ENCODE results near the gene CEACAM8. TPM values are rescaled to one million over a fixed set of nuclear protein-coding genes. Genes with fewer than 3 reads are reported as not detected.
A peak's percentile ranks its signal among the peaks of the same experiment; 100 is the strongest.

The CEACAM8 gene
- total and polyA plus RNA-seq, 2 donors (not counting 1 experiment from before 2014, with no cell fraction given), result not detected

DNA sequence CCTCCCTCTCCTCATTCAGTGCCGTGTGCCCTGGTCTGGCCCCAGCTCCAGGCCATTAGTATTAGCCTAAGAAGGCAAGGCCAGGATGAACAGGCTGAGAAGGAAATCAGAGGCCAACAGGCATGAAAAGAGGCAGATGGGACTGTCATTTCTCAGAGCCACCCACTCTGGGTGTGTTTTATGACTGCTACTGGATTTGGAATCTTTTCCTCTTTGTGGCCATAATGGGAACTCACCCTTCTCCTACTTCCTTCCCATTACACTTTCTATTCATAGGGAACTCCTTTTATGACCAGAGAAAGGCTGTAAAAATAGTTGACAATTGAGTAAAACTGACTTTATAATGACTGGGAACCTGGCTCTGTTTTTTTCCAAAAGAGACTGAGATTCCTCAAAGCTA lies 17.7 kb downstream of the CEACAM8 start:
- intact Hi-C loops (cut with micrococcal nuclease), result no loop called here
- CTCF ChIA-PET, result interaction anchor here (1.2 to 1.9 kb wide), 4 partner anchors 9 to 26 kb away, joined by 4 to 8 read pairs (median 6); no protein-coding TSS in a partner anchor

DNA sequence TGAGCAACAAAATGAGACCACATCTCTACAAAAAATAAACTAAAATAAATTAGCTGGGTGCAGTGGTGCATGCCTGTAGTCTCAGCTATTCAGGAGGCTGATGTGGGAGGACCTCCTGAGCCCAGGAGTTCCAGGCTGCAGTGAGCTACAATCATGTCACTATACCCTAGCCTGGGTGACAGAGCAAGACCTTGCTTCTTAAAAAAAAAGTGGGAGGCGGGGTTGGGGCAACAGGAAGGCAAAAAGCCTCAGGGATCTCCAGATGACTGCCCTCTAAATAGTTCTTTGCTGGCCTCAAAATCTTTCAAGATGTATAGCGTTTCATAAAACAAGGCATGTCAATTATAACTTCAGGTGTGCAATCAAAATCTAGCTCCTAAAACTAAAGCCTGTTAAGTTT lies 18.5 kb downstream of the CEACAM8 start:
- Histone ChIP-seq H3K4me2 (replicated peaks; ENCODE audit: low read depth, low read length, poor library complexity, severe bottlenecking) (peak overlapping the region; percentile 59), H3K79me2 (ENCODE audit: control insufficient read depth, insufficient read depth, low read length) (no peaks in the 10 kb centered on the region), H3K27ac (ENCODE audit: low read length in 2 of 2) (peak overlapping the region; percentile 29 to 69), H3K36me3 (replicated peaks in 1 of 2; ENCODE audit: control extremely low read depth in 1 of 2, control insufficient read depth in 1 of 2, extremely low read depth in 1 of 2, insufficient read depth in 2 of 2, low read length in 1 of 2) (no peaks in the 10 kb centered on the region), H3K9me3 (ENCODE audit: control extremely low read depth in 1 of 3, control insufficient read depth in 2 of 3, insufficient read depth in 1 of 3, low read length in 2 of 3) (no peaks in the 10 kb centered on the region), H4K20me1 (ENCODE audit: control insufficient read depth, insufficient read depth, low read length, poor library complexity, severe bottlenecking) (no peaks in the 10 kb centered on the region), H3K4me3 (ENCODE audit: control extremely low read depth in 1 of 5, extremely low read depth in 1 of 5, insufficient read depth in 1 of 5, low read depth in 2 of 5, low read length in 4 of 5) (peak overlapping the region in 1 of 5 experiments; percentile 15), H3K4me1 (ENCODE audit: control insufficient read depth in 2 of 2, insufficient read depth in 2 of 2, low read length in 2 of 2) (peaks cover 26 to 28% of the 10 kb centered on the region in 2 donors), H3K27me3 (replicated peaks in 1 of 4; ENCODE audit: control extremely low read depth in 1 of 4, control insufficient read depth in 3 of 4, insufficient read depth in 4 of 4, low read length in 3 of 4) (no peaks in the 10 kb centered on the region), H2AFZ (ENCODE audit: insufficient read depth, low read depth, low read length, poor library complexity, severe bottlenecking) (peak overlapping the region; percentile 27), H3K9ac (ENCODE audit: low read length) (peak overlapping the region; percentile 22)
- Mint-ChIP-seq H3K4me1 (peaks cover 35% of the 10 kb centered on the region), H3K27me3 (peaks cover 13% of the 10 kb centered on the region), H3K9me3 (ENCODE audit: insufficient read depth) (no peaks in the 10 kb centered on the region), H3K27ac (peak overlapping the region; percentile 64), H3K4me3 (peak overlapping the region; percentile 52)
- 0% methylated on average over 1 of the region's 2 CpGs for WGBS (ENCODE audit: insufficient coverage)
- ChIA-PET CTCF (interaction anchor here (1.2 to 1.9 kb wide), 4 partner anchors 9 to 27 kb away, joined by 4 to 8 read pairs (median 6); no protein-coding TSS in a partner anchor), POLR2A (no interaction called here)
- TF ChIP-seq, protein P1, sequence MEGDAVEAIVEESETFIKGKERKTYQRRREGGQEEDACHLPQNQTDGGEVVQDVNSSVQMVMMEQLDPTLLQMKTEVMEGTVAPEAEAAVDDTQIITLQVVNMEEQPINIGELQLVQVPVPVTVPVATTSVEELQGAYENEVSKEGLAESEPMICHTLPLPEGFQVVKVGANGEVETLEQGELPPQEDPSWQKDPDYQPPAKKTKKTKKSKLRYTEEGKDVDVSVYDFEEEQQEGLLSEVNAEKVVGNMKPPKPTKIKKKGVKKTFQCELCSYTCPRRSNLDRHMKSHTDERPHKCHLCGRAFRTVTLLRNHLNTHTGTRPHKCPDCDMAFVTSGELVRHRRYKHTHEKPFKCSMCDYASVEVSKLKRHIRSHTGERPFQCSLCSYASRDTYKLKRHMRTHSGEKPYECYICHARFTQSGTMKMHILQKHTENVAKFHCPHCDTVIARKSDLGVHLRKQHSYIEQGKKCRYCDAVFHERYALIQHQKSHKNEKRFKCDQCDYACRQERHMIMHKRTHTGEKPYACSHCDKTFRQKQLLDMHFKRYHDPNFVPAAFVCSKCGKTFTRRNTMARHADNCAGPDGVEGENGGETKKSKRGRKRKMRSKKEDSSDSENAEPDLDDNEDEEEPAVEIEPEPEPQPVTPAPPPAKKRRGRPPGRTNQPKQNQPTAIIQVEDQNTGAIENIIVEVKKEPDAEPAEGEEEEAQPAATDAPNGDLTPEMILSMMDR (IDR thresholded peaks at IDR 0.05), result no peak
- ATAC-seq (ENCODE audit: low read depth), result peak; percentile 45
- DNase-seq, result peak; percentile 46
- intact Hi-C loops (cut with micrococcal nuclease), result no loop called here

More for the DNA sequence above, 17.7 kb downstream of the CEACAM8 start:
- peaks cover 13% of the 10 kb centered on the region for H3K27me3 Mint-ChIP-seq
- H3K4me3 Mint-ChIP-seq, result peak overlapping the region; percentile 52
- H3K36me3 ChIP-seq (replicated peaks in 1 of 2; ENCODE audit: control extremely low read depth in 1 of 2, control insufficient read depth in 1 of 2, extremely low read depth in 1 of 2, insufficient read depth in 2 of 2, low read length in 1 of 2), result no peaks in the 10 kb centered on the region
- no peak for TF ChIP-seq EZH2 (IDR thresholded peaks at IDR 0.05; ENCODE audit: borderline replicate concordance, insufficient read depth, low read depth, low read length, poor library complexity, severe bottlenecking)
- no peak overlapping the region for H2AFZ ChIP-seq (ENCODE audit: insufficient read depth, low read depth, low read length, poor library complexity, severe bottlenecking)
- peak overlapping the region; percentile 50 to 69 for H3K27ac ChIP-seq (ENCODE audit: low read length in 2 of 2)
- no peak overlapping the region for H3K4me3 ChIP-seq (ENCODE audit: control extremely low read depth in 1 of 5, extremely low read depth in 1 of 5, insufficient read depth in 1 of 5, low read depth in 2 of 5, low read length in 4 of 5)
- no peaks in the 10 kb centered on the region for H3K27me3 ChIP-seq (replicated peaks in 1 of 4; ENCODE audit: control extremely low read depth in 1 of 4, control insufficient read depth in 3 of 4, insufficient read depth in 4 of 4, low read length in 3 of 4)
- no peaks in the 10 kb centered on the region for H4K20me1 ChIP-seq (ENCODE audit: control insufficient read depth, insufficient read depth, low read length, poor library complexity, severe bottlenecking)
- WGBS (ENCODE audit: insufficient coverage), result 100% methylated on average over 1 of the region's 1 CpG
- peak overlapping the region; percentile 59 for H3K4me2 ChIP-seq (replicated peaks; ENCODE audit: low read depth, low read length, poor library complexity, severe bottlenecking)
- no peak for DNase-seq
- H3K79me2 ChIP-seq (ENCODE audit: control insufficient read depth, insufficient read depth, low read length), result no peaks in the 10 kb centered on the region
- no peak for ATAC-seq (ENCODE audit: low read depth)
- H3K4me1 Mint-ChIP-seq, result peaks cover 35% of the 10 kb centered on the region
- H3K9me3 ChIP-seq (ENCODE audit: control extremely low read depth in 1 of 3, control insufficient read depth in 2 of 3, insufficient read depth in 1 of 3, low read length in 2 of 3), result no peaks in the 10 kb centered on the region
- POLR2A ChIA-PET, result no interaction called here
- no peaks in the 10 kb centered on the region for H3K9me3 Mint-ChIP-seq (ENCODE audit: insufficient read depth)
- H3K9ac ChIP-seq (ENCODE audit: low read length), result no peak overlapping the region
- H3K27ac Mint-ChIP-seq, result peak overlapping the region; percentile 64
- peaks cover 26 to 28% of the 10 kb centered on the region in 2 donors for H3K4me1 ChIP-seq (ENCODE audit: control insufficient read depth in 2 of 2, insufficient read depth in 2 of 2, low read length in 2 of 2)

Data from B cell (primary cell).